IPS-20b (cell line): ENCODE measurements around the gene THRSP.
"Not testable (repeated sequence)": the region's sequence is repeated elsewhere in the genome, so short reads cannot be mapped to it uniquely, and the experiment has no call there.

Experiments used
- H3K27ac ChIP-seq: one replicate; pipeline ENCODE4 v1.5.1; 2013; ENCODE audit warnings: low read length
- H3K27me3 ChIP-seq: 2 replicates; pipeline ENCODE4 v1.6.1; 2013; ENCODE audit warnings: mild to moderate bottlenecking, low read length, inconsistent platforms; ENCODE audit not compliant: insufficient read depth
- H3K36me3 ChIP-seq: 2 replicates; pipeline ENCODE4 v1.6.1; 2013; ENCODE audit warnings: low read depth, mild to moderate bottlenecking, inconsistent platforms, low read length, moderate library complexity; ENCODE audit not compliant: insufficient read depth
- H3K4me1 ChIP-seq: 2 replicates; pipeline ENCODE4 v1.6.1; 2013; ENCODE audit warnings: mild to moderate bottlenecking, control low read depth, inconsistent platforms, low read length, moderate library complexity; ENCODE audit not compliant: insufficient read depth
- H3K4me3 ChIP-seq: 2 replicates; pipeline ENCODE4 v1.5.1; 2013; ENCODE audit warnings: mild to moderate bottlenecking, low read length, inconsistent platforms
- H3K9ac ChIP-seq: 2 replicates; pipeline ENCODE4 v1.6.1; 2013; ENCODE audit warnings: low read depth, mild to moderate bottlenecking, inconsistent platforms, low read length, moderate library complexity
- H3K9me3 ChIP-seq: 2 replicates; pipeline ENCODE4 v1.6.1; 2013; ENCODE audit warnings: mild to moderate bottlenecking, low read depth, low read length, inconsistent platforms; ENCODE audit not compliant: insufficient read depth

The THRSP gene

DNA sequence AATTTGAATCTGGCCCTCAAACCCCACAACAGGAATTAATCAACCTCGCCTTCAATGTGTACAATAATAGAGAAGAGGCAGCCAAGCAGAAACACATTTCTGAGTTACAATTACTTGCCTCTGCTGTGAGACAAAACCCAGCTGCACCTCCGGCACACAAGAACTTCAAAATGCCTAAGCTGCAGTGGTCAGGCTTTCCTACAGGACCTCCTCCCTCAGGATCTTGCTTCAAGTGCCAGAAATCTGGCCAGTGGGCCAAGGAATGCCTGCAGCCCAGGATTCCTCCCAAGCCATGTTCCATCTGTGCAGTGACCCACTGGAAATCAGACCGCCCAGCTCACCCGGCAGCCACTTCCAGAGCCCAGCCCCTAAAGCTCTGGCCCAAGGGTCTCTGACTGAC is 19.4 kb downstream of the THRSP start:
- no peaks in the 10 kb centered on the region for H3K27me3 ChIP-seq
- H3K36me3 ChIP-seq = no peaks in the 10 kb centered on the region
- H3K27ac ChIP-seq = no peak overlapping the region
- no peaks in the 10 kb centered on the region for H3K9me3 ChIP-seq
- 0 out of 2 replicates have a peak, but pooled peaks cover 5% of the 10 kb centered on the region for H3K4me1 ChIP-seq
- no peak overlapping the region for H3K4me3 ChIP-seq
- no peak overlapping the region for H3K9ac ChIP-seq

DNA sequence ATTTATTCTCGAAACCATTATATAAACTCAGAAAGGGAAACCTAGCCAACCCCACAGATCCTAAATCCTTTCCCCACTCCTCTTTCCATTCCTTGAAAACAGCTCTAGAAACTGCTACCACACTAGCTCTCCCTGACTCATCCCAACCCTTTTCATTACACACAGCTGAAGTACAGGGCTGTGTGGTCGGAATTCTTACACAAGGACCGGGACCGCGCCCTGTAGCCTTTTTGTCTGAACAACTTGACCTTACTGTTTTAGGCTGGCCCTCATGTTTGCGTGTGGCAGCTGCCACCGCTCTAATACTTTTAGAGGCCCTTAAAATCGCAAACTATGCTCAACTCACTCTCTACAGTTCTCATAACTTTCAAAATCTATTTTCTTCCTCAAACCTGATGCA is 20.8 kb downstream of the THRSP start:
- H3K27ac ChIP-seq, H3K9me3 ChIP-seq, H3K36me3 ChIP-seq, H3K27me3 ChIP-seq, H3K4me3 ChIP-seq, H3K4me1 ChIP-seq, H3K9ac ChIP-seq: not testable (repeated sequence)

- Histone ChIP-seq H3K36me3 (no peaks in the 10 kb centered on the region), H3K27me3 (no peaks in the 10 kb centered on the region), H3K4me3 (no peak overlapping the region), H3K27ac (no peak overlapping the region), H3K4me1 (no peaks in the 10 kb centered on the region), H3K9ac (no peak overlapping the region), H3K9me3 (no peaks in the 10 kb centered on the region)
Observed at GRCh38 chr11:78085972-78086371, 22.3 kb downstream of the THRSP start.

GRCh38 chr11:78086521-78087074 is 22.9 kb downstream of the THRSP start:
- not testable (repeated sequence) for H3K36me3 ChIP-seq, H3K4me1 ChIP-seq, H3K4me3 ChIP-seq, H3K27ac ChIP-seq, H3K9ac ChIP-seq, H3K9me3 ChIP-seq, H3K27me3 ChIP-seq

GRCh38 chr11:78094250-78094649 is 30.6 kb downstream of the THRSP start:
- Histone ChIP-seq H3K36me3 (peaks cover 16% of the 10 kb centered on the region), H3K27me3 (no peaks in the 10 kb centered on the region), H3K4me3 (no peak overlapping the region), H3K4me1 (no peaks in the 10 kb centered on the region), H3K9me3 (no peaks in the 10 kb centered on the region), H3K9ac (no peak overlapping the region), H3K27ac (no peak overlapping the region)

DNA sequence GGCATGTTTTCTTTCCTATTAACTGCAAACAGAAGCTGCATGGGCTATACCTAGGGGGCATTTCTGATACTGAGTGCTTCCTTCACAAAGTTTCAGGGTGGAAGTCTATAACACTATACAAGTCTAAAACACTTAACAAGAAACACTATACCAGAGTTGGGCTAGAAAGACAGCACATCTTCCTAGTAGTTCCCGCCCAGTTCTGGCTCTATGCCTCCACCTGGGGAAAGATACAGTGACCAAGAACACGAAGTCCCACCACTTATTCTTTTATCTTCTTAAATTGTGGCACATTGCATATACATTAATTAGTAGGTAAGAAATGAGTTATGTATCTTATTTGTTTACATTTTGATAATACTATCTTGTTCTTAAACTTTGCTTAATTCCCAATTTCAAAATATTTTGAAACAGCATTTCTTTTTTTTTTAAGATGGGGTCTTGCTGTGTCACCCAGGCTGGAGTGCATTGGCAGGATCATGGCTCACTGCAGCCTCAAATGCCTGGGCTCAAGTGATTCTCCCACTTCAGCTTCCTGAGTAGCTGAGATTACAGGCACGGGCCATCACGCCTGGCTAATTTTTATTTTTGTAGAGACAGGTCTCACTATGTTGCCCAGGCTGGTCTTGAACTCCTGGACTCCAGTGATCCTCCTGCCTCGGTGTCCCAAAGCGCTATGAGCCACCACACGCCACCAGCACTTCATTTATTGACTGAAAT is 34.2 kb downstream of the THRSP start:
- H3K4me1 ChIP-seq = no peaks in the 10 kb centered on the region
- H3K36me3 ChIP-seq = peaks cover 44% of the 10 kb centered on the region
- H3K9me3 ChIP-seq = no peaks in the 10 kb centered on the region
- H3K27me3 ChIP-seq = no peaks in the 10 kb centered on the region
- no peak overlapping the region for H3K4me3 ChIP-seq
- no peak overlapping the region for H3K9ac ChIP-seq
- no peak overlapping the region for H3K27ac ChIP-seq

DNA sequence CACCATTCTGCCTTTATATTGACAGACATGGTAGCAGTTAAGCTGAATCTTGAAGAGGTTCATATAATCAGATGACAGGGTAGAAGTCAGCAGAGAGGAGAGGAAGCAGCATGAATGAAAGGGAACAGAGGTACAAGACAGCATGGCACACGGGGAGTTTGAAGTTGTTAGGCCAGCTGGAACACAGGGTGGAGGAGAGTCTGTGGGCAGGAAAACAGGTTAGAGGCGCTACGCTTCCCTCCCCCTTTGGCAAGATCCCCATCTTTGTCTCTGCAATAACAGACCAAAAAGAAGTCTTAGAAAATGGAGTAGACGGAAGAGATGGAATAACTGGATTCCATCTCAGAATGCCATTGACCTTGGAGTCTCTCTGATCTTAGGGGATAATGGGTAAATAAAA is 36.0 kb downstream of the THRSP start:
- Histone ChIP-seq H3K4me1 (no peaks in the 10 kb centered on the region), H3K27ac (no peak overlapping the region), H3K4me3 (no peak overlapping the region), H3K27me3 (no peaks in the 10 kb centered on the region), H3K9me3 (no peaks in the 10 kb centered on the region), H3K9ac (no peak overlapping the region), H3K36me3 (peaks cover 56% of the 10 kb centered on the region)

DNA sequence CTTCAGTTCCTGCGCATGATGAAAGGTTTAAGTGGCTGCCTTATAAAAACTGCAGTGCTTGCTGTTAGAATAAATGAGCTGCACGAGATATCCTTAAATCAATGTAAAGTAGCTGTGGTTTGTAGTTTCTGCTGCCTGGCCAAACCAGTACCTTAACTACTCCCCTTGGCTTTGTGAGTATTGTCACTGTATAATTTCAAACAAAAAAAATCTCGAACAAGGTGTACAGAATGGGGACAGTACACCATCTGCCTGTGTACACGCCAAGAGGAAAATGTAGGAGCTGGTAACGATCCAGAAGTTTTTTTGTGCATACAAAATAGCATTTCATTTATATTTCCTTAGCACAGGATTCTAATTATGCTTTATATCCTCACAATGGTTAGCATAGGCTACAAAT is 36.6 kb downstream of the THRSP start:
- no peaks in the 10 kb centered on the region for H3K9me3 ChIP-seq
- peaks cover 56% of the 10 kb centered on the region for H3K36me3 ChIP-seq
- no peak overlapping the region for H3K4me3 ChIP-seq
- no peaks in the 10 kb centered on the region for H3K4me1 ChIP-seq
- H3K9ac ChIP-seq = no peak overlapping the region
- no peak overlapping the region for H3K27ac ChIP-seq
- H3K27me3 ChIP-seq = no peaks in the 10 kb centered on the region

GRCh38 chr11:78100676-78101472 is 37.2 kb downstream of the THRSP start:
- Histone ChIP-seq H3K27ac (no peak overlapping the region), H3K36me3 (peaks cover 56% of the 10 kb centered on the region), H3K4me1 (no peaks in the 10 kb centered on the region), H3K9ac (no peak overlapping the region), H3K27me3 (no peaks in the 10 kb centered on the region), H3K9me3 (no peaks in the 10 kb centered on the region), H3K4me3 (no peak overlapping the region)

DNA sequence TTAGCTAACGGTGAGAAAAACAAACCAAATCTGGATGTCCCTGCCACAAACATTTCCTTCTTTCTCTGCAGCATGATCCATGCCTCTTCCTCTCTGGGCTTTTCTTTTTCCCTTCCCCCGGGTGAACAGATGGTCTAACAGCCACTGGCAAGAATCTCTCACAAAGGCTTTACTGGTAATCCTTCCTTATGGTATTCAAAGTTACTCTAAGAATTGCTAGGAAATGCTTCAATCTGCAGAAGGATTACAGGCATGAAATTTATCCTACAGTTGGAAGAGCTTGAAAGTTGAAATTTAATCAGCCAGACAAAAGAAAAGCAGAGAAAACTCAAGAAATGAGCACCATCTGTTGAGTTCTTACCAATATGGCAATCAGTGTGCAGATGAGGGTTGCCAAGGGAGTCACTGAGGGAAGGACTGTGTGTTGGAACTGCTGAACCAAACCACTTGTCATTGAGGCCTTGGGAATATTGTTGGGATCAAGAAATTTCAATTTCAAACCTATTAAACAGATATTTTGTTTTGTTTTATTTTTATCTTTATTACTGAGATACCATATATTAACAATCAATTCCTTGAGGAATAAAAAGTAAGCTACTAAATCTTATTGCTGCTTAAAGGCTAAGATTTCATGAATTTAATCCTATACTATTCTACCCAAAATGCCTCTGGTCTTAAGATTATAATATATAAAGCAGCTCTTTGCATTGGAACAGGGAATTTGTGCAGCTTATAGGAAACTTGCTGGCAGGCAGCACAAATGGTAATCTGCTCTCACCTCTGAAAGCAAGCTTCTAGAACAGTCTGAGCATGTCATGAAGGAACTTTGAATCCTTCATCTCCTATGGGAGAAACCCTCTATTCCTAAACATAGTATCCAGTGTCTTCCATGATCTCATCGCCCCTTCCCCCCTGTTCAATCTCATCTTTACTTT is 45.7 kb downstream of the THRSP start:
- H3K27ac ChIP-seq = no peak overlapping the region
- no peaks in the 10 kb centered on the region for H3K4me1 ChIP-seq
- no peaks in the 10 kb centered on the region for H3K9me3 ChIP-seq
- peaks cover 64% of the 10 kb centered on the region for H3K36me3 ChIP-seq
- no peak overlapping the region for H3K4me3 ChIP-seq
- no peak overlapping the region for H3K9ac ChIP-seq
- no peaks in the 10 kb centered on the region for H3K27me3 ChIP-seq

GRCh38 chr11:78110351-78110750 is 46.7 kb downstream of the THRSP start:
- Histone ChIP-seq H3K9me3 (no peaks in the 10 kb centered on the region), H3K4me3 (no peak overlapping the region), H3K36me3 (peaks cover 65% of the 10 kb centered on the region), H3K4me1 (no peaks in the 10 kb centered on the region), H3K27ac (no peak overlapping the region), H3K9ac (no peak overlapping the region), H3K27me3 (no peaks in the 10 kb centered on the region)
